RWPE1 (cell line): ENCODE results near the gene SRGAP3.

Experiments used
- CTCF ChIA-PET: fragments of 350-600 bp; sonication (Branson Sonifier 250); formaldehyde crosslinking; extraction: SDS; loops from one replicate; lab custom pipeline; 2021; lab: Yijun Ruan, JAX
- POLR2A ChIA-PET: fragments of 400-600 bp; formaldehyde crosslinking; extraction: SDS; loops from one replicate; lab custom pipeline; 2020; ENCODE audit warnings: antibody characterized with exemption; ENCODE audit not compliant: low non-redundant PET; lab: Yijun Ruan, JAX
- DNase-seq: peaks from one replicate; pipeline ENCODE4 v3.0.0; 2012; ENCODE audit warnings: low spot score
- H3K27ac ChIP-seq: fragments of 450-650 bp; 2 replicates; pipeline ENCODE4 v1.5.1; 2017
- CTCF ChIP-seq: fragments of 450-650 bp; conservative IDR thresholded peaks from 2 replicates; pipeline ENCODE4 v1.5.1; 2017; ENCODE audit warnings: low read depth, mild to moderate bottlenecking

The SRGAP3 gene

GRCh38 chr3:9022305-9023225, 226.9 kb downstream of the SRGAP3 start:
- CTCF ChIA-PET: interaction anchor here (0.6 kb wide), 1 partner anchor 65 kb away, joined by 4 read pairs; no protein-coding TSS in a partner anchor

GRCh38 chr3:9021271-9022009, 228.0 kb downstream of the SRGAP3 start:
- ChIA-PET CTCF (no interaction called here), POLR2A (no interaction called here)
- H3K27ac ChIP-seq: no peak overlapping the region
- no peak for TF ChIP-seq CTCF
- DNase-seq: no peak

More at GRCh38 chr3:9022305-9023225, 226.9 kb downstream of the SRGAP3 start:
- POLR2A ChIA-PET: no interaction called here
- no peak for DNase-seq
- TF ChIP-seq CTCF: no peak
- no peak overlapping the region for H3K27ac ChIP-seq

GRCh38 chr3:9020426-9020825, 229.0 kb downstream of the SRGAP3 start:
- TF ChIP-seq CTCF: no peak
- no peak for DNase-seq
- no peak overlapping the region for H3K27ac ChIP-seq
- CTCF ChIA-PET: no interaction called here
- POLR2A ChIA-PET: interaction anchor here (0.5 kb wide), 1 partner anchor 38 kb away, joined by 3 read pairs; no protein-coding TSS in a partner anchor

GRCh38 chr3:9019259-9019961, 230.0 kb downstream of the SRGAP3 start:
- TF ChIP-seq CTCF: no peak
- ChIA-PET POLR2A (no interaction called here), CTCF (no interaction called here)
- no peak overlapping the region for H3K27ac ChIP-seq
- DNase-seq: no peak

GRCh38 chr3:9015250-9015649, 234.2 kb downstream of the SRGAP3 start:
- ChIA-PET CTCF (no interaction called here), POLR2A (no interaction called here)
- no peak for DNase-seq
- no peak overlapping the region for H3K27ac ChIP-seq
- TF ChIP-seq CTCF: no peak
